ENCODE data around the gene GNA14.

GRCh38 chr9:77495834-77496671 is 152.1 kb downstream of the GNA14 start:
- TF ChIP-seq CTCF (IDR thresholded peaks at IDR 0.05; ENCODE audit: low read depth, low read length) (no peak), EZH2phosphoT487 (IDR thresholded peaks at IDR 0.05; ENCODE audit: low read depth) (no peak)
